Measurements from ENCODE around the gene CACNA1C.

The CACNA1C gene

GRCh38 chr12:2335513-2335912 is 282.7 kb downstream of the CACNA1C start:
- DNase-seq (ENCODE audit: low read depth in 1 of 2, low spot score in 1 of 2), result no peak

- no peak for DNase-seq (ENCODE audit: low read depth in 1 of 2, low spot score in 1 of 2)
Measured at GRCh38 chr12:2335916-2336315, 283.1 kb downstream of the CACNA1C start.

DNA sequence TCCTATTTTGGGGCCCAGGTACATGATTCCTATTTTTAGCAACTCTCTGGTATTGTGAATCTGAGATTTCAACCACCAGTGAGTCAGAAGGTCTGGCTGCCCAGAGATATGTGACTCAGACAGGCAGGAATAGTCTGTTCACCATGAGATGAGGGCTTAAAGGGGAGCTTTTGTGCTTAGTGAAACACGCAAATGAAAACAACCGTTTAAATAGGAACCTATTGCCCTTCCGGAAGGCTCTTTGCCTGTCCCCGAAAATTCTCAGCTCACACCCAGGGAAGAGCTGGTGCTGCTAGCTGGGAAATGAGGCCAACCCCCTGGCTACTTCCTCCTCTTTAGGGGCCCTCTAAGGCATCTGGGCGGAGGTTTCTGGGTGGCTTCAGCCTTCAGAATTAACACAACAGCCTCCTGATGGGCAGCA is 283.6 kb downstream of the CACNA1C start:
- DNase-seq (ENCODE audit: low read depth in 1 of 2, low spot score in 1 of 2), result no peak

GRCh38 chr12:2337031-2338010 is 284.5 kb downstream of the CACNA1C start:
- DNase-seq (ENCODE audit: low read depth in 1 of 2, low spot score in 1 of 2), result no peak

DNA sequence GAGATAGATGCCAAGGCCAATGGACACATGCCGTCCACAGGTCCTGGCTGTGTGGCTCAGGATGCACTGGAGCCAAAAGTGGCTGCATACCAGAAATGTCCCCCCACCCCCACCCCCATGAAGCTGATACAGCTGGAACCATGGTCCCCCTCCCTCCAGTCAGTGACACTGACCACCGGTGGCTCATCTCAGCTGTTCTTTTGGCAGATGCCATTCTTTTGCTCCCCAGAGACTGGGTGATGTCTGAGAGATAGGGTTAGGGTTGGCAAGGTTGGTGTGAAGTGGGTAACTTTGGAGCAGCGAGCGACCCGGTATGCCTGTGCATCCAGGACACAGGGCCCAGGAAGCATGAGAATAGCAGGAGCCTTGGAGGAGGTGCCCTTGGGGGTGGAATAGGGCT is 285.6 kb downstream of the CACNA1C start:
- no peak for DNase-seq (ENCODE audit: low read depth in 1 of 2, low spot score in 1 of 2)

DNA sequence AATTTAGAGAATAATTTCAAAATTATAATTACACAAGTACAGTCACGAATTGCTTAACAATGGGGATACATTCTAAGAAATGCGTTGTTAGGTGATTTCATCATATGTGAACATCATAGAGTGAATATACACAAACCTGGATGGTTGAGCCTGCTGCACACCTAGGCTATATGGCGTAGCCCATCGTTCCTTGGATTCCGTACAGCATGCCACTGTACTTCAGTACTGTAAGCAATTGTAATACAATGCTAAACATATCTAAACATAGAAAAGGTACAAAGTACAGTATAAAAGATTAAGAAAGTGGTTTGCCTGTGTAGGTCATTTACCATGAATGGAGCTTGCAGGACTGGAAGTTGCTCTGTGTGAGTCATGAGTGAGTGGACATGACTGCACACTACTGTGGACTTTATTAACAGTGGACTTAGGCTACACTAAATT is 286.2 kb downstream of the CACNA1C start:
- no peak for DNase-seq (ENCODE audit: low read depth in 1 of 2, low spot score in 1 of 2)

GRCh38 chr12:2341051-2341751 is 288.4 kb downstream of the CACNA1C start:
- no peak for DNase-seq (ENCODE audit: low read depth in 1 of 2, low spot score in 1 of 2)

GRCh38 chr12:2341871-2342270 is 289.1 kb downstream of the CACNA1C start:
- DNase-seq (ENCODE audit: low read depth in 1 of 2, low spot score in 1 of 2), result no peak

GRCh38 chr12:2343681-2344080 is 290.9 kb downstream of the CACNA1C start:
- DNase-seq (ENCODE audit: low read depth in 1 of 2, low spot score in 1 of 2), result no peak

DNA sequence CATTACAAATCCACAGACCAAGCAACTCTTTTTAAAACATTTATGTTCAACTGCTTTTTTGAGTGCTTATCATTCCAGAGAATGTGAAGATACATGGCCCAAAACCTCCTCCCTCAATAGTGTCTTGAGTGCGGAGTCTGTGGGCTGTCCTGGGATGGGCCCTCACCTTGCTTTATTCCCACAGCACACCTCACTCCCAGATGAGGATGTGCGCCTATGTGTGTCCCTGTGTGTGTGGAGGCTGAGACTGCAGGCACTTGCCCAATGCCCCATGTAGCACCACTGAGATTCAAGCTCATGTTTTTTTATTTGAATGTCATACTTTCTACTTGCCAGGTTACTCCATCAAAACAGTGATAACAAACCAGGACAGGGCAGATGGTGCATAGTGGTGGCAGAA is 291.7 kb downstream of the CACNA1C start:
- no peak for DNase-seq (ENCODE audit: low read depth in 1 of 2, low spot score in 1 of 2)

- DNase-seq (ENCODE audit: low read depth in 1 of 2, low spot score in 1 of 2), result no peak
Measured at GRCh38 chr12:2344885-2345284, 292.1 kb downstream of the CACNA1C start.

DNA sequence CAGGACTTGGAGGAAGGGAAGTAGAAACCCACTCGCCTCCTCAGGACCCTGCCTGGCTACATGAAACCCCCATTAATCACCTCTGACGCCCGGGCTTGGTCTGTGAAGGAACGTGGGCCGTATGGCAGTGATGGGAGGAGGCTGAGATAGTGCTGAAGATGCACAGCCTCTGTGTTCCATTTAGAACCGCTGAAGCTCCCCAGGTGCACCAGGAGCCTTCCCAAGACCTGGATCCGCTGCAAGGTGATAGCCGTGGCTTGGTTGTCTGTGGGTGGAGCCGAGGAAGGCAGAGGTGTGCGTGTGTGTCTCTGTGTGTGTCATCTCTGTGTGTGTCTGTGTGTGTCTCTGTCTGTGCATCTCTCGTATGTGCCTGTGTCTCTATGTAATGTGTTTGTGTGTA is 293.1 kb downstream of the CACNA1C start:
- DNase-seq (ENCODE audit: low read depth in 1 of 2, low spot score in 1 of 2), result no peak

DNA sequence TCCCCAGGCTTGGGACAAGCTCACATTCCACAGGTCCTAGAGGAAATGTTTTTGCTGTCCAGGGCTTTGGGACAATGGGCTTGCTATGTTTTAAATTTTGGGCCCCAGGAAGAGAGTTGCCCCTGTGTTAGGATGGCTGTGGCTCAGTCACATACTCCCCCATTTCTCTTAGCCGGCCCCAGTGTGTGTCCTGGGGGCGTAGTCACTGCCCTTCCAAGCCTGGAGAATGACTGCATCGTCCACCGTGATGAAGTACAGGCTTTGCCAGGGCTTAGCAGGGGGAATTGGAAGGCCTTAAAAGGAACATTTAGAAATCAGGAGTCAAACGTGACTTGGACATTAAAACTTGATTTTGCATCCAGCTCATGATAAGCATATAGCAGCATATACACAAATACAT is 293.6 kb downstream of the CACNA1C start:
- no peak for DNase-seq (ENCODE audit: low read depth in 1 of 2, low spot score in 1 of 2)

DNA sequence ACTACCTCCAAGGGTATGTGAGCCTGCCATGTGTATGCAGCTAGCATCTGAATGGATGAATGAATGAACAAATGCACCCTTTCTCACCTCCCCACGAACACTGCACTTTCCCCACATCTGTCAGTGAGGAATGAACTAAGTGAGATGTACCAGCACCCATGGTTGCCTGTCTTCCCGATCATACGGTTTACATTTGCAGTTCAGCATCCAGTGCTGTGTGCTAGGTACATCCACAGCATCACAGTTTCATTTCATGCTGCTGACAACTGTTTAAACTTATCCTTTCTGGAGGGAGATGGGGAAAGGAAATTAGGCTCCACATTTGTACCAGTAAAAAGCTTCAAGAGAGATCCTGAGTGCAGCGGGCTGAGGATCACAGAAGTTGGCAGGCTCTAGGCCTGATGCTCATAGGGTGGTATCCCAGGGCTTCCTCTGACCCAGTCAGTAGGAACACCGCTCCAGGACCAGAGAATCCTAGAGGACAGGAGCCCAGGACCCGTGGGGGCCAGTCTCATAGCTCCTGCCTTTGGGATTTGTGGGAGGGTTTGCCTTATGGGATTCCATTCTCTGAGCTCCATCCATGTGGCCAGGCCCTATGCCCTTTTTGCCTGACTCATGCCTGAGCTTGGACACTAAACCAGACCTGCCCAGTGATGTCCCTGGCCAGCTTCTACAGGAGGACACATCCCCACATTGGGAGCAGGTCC is 294.5 kb downstream of the CACNA1C start:
- no peak for DNase-seq (ENCODE audit: low read depth in 1 of 2, low spot score in 1 of 2)

GRCh38 chr12:2347844-2348481 is 295.2 kb downstream of the CACNA1C start:
- no peak for DNase-seq (ENCODE audit: low read depth in 1 of 2, low spot score in 1 of 2)

GRCh38 chr12:2348482-2348852 is 295.7 kb downstream of the CACNA1C start:
- no peak for DNase-seq (ENCODE audit: low read depth in 1 of 2, low spot score in 1 of 2)

- no peak for DNase-seq (ENCODE audit: low read depth in 1 of 2, low spot score in 1 of 2)
Measured at GRCh38 chr12:2351161-2351560, 298.4 kb downstream of the CACNA1C start.

DNA sequence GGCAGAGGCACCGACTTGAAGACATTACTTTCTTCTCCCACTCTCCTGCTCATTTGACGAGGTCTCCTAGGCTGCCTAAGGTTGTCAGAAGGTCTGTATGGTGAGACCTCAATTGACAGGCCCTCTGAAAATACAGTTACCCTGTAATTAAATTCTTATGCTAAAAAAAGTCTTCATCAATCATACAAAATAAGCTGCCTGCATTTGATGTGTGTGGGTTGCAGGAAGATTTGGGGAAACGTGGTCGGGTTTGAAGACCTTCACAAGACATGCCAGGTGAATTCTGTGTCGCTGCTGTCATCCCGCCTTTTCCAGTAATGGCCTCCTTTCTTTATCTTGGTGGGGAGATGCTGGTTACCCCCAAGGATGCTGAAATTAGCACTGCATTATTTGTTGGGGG is 299.4 kb downstream of the CACNA1C start:
- no peak for DNase-seq (ENCODE audit: low read depth in 1 of 2, low spot score in 1 of 2)

DNA sequence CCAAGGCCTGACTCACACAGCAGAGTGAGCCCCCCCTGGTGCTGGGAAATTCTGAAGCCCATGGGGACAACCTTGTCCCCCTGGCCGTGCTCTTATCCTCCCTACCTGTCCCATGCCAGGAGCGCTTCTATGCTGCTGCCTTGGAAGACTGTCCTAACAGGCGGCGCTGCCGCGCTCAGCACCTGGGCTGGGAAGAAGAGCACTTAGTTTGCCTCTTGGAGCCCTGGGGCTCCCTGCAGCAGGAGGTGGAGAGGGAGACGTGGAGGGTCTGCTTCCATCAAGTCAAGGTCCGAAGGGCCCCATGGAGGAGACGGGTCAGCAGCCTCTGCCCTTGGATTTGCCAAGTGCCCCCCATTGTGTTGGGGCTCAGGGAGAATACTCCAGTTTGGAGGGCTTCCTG is 300.5 kb downstream of the CACNA1C start:
- no peak for DNase-seq (ENCODE audit: low read depth in 1 of 2, low spot score in 1 of 2)

DNA sequence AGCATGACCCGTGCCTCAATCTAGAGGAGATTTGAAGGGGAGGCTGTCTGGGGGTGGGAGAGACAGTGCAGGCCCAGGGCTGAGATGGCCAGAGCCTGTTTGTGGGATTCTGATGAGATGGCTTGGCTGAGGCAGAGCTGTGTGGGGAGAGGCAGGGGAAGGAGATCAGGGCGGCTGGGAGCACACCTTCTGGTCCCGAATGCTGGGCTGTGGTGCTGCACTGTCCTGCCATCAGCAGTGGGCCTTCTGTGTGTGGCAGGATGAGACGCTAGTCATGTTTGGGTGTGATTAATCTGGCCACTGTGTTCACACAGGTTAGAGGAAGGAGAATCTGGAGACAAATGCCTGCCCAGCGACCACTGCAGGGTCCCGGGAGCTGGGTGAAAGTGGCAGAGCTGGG is 300.9 kb downstream of the CACNA1C start:
- DNase-seq (ENCODE audit: low read depth in 1 of 2, low spot score in 1 of 2), result no peak

All from activated CD4-positive, alpha-beta T cell treated with anti-CD3 and anti-CD28 coated beads, Interleukin-2, amount 50 U/mL, for 24 hours (primary cell).